AML-193 (cell line): ENCODE results near the gene PRDM15.
A peak's percentile ranks its signal among the peaks of the same experiment; 100 is the strongest.

ENCODE experiments used
- DNase-seq, 2 experiments: peaks; one replicate each; lab custom pipeline; 2025; lab: John Stamatoyannopoulos, UW

The PRDM15 gene

DNA sequence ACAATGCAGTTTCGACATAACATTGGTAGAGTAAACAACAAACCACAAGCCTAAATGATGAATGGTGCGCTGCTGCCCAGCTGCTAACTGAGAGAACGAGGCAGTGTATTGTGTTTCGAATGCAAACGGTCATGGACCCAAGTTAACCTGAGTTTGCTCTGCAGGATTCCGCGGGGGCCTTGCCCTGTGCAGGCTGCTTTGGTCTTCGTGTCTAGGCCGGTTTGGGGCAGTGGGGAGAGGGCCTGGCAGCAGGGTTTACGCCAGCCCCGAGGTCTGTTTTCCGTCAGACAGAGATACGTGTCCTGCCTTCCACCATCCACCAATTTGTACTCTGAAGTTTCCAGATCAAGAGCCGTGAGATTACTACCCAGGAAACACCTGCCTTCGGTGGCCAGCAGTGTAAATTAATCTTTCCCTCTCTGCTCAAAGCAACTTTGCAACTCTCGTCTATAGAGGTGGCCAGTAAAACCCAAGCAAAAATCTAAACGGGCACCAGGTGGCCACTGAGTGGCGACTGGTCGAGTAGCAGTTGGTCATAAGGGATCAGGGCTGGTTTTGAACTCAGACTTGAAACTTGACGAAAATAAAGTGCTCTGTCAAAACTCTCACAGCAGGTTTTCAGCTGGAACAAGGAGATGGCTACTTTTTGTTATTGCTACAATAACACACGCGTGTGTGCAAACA, 6.3 kb upstream of the PRDM15 start:
- no peak for DNase-seq

- no peak for DNase-seq
These were observed 5.4 kb upstream of the PRDM15 start for GRCh38 chr21:41884501-41885030.

DNA sequence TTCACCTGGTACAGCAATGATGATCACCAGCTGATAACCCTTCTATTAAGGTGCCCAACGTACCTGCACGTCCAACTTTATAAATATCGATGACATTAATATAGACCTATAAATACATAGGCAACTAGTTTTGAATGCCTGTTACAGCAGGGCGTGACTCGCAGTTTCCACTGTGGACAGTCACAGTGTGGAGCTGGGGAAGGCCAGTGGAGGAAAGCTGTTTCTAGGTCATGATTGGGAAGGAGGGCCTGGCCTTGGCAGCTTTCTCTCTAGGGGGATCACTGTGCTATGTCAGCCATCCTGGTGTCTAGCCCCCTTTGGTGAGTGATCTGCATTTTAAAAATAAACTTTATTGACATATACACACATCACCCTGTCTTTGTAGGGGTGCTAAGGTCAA, 4.4 kb upstream of the PRDM15 start:
- DNase-seq: no peak

DNA sequence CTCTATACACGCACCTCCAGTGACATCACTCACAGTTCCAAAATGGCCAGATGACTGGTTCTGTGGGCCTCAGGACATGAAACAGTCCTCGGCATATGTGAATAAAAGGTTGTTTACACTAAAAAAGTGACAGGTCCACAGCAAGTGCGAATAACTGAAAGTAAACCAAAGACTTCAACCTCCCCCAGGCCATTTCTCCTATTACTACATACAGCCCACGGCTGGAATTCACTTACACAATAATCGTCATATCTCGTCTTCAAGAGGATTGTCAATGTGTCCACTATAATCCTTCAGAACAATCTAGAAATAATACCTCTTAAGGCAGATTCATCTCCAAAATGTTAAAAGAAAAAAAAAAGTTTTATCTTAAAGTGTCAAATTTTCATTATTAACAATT, 1.9 kb upstream of the PRDM15 start:
- no peak for DNase-seq

DNA sequence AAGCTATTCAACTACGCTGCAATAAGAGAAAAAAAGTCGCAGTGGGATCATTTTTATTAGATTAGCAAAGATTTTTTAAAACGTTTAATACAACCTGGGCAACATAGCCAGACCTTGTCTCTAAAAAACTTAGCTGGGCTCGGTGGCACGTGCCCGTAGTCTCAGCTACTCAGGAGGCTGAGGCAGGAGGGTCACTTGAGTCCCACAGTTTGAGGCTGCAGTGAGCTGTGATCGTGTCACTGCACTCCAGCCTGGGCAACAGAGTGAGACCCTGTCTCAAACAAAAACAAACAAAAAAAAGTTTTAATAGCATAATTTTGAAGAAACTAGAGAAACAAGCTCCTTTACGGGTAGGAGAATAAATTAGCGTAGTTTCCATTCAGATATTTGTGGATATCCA, 1.0 kb upstream of the PRDM15 start:
- no peak for DNase-seq

- DNase-seq: peak; percentile 51 to 54
These were observed 334 bp downstream of the PRDM15 start for GRCh38 chr21:41878831-41879189.

DNA sequence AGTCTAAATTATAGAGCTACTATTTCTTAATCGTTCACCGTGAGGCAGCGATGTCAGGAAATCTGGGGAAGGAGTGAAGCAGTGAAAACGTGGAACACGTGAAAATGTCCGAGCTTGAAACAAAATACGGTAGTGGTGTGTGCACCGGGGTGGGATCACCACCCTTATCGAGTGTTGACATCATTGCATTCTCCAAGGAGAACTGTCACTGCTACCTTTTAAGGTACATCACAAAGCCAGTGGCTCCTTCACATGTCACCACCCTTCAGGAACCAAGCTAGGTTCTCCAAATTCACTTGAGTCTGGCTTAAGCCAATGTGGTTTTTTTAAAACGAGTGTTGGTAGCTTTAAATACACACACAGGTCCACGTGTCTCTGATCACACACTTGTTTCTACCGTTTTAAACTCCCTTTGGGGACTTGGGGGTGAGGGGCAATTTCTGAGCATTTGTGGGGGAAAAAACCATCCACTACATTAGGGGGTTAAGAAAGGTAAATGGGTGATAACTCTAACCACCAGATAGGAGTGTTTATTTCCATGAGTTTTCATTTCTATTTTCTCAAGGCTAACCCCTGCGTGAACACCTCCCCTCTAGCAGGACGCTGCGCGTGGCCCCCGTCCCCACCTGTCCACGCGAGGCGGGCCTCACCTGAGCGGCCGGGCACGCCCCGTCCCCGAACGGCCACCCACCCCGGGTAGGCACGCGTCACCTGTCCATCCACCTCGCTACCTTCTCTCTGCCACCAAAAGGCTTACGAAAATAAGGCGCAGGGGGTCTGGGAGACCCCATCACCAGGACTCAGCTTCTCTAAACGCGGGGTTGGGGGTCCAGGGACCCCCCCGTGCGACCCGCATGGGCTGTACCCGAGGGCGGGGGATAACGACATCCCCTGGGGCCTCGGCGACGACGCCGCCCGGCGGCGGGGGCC, 978 bp downstream of the PRDM15 start:
- peak; percentile 49 to 62 for DNase-seq

- DNase-seq: no peak
These were observed 2.1 kb downstream of the PRDM15 start for GRCh38 chr21:41876928-41877652.

GRCh38 chr21:41876396-41876795, 2.7 kb downstream of the PRDM15 start:
- DNase-seq: no peak

GRCh38 chr21:41875086-41875485, 4.1 kb downstream of the PRDM15 start:
- DNase-seq: no peak

DNA sequence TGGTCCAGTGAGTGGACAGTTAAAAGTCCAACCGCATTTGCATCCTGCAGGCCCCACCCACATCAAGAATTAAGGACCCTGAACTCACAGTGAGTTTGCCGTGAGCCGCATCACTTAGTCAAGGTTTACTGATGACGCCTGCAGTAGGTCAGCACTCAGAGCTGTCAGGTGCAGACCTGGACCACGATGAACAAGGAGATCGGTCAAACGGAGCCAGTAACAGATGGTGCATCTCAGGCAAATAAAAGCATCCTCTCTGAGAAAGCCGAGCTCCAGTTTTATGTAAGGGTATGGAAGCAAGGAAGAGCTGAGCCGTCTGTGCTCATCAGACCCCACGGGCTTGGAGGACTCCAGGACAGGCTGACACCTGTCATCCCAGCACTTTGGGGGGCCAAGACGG, 4.5 kb downstream of the PRDM15 start:
- no peak for DNase-seq

GRCh38 chr21:41873426-41873825, 5.7 kb downstream of the PRDM15 start:
- no peak for DNase-seq

DNA sequence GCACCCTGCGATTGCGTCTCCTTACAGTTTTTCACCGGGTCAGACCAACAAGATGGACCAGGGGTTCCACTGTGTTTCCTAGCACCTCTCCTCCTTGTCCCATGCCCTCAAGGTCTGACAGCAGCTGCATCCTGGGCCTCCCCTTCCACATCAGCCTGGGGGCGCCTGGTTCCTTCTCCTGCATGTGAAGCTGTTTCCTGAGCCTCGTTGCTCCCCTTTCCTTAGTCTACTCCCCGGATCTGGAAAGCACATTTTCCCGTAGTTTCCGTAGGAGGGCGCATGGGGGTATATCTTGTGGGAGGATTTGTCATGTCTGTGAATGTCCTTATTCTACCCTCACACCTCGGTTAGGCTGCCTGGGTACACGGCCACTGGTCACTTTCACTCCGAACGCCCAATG, 6.1 kb downstream of the PRDM15 start:
- DNase-seq: no peak

GRCh38 chr21:41871293-41872030, 7.7 kb downstream of the PRDM15 start:
- DNase-seq: no peak

DNA sequence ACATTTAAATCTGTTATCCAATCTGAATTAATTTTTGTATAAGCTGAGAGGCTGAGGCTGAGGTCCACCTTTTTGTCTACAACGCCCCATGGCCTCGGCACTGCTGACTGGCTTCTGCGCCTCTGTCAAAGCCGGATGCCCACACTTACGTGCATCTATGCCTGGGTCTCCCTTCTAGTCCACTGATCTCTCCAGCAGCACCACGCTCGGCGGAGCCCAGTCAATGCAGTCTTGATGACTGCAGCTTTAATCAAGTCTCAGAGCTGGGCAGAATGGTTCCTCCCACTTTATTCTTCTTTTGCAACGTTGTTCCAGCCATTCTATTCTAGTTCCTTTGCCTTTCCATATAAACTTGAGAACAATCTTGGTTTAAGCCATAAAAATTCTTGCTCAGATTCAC, 9.4 kb downstream of the PRDM15 start:
- DNase-seq: no peak

- DNase-seq: no peak
These were observed 11.0 kb downstream of the PRDM15 start for GRCh38 chr21:41868062-41868710.

DNA sequence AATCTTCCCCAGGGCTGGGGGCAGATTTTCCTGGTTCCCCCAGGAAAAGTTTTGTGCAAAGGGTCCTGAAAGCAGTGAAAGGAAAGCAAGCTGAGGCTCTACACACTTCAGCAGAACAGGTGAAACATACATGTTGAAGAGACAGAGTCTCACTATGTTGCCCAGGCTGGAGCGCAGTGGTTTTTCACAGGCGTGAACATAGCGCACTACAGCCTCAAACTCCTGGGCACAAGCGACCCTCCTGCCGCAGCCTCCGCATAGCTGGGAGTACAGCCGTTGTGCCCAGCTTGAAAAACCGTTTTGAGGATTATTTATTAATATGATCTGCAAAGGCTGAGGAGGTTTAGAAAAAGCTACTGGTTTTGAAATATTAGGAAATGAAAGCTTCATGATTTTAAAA, 11.8 kb downstream of the PRDM15 start:
- DNase-seq: no peak

- no peak for DNase-seq
These were observed 12.8 kb downstream of the PRDM15 start for GRCh38 chr21:41866274-41866809.

DNA sequence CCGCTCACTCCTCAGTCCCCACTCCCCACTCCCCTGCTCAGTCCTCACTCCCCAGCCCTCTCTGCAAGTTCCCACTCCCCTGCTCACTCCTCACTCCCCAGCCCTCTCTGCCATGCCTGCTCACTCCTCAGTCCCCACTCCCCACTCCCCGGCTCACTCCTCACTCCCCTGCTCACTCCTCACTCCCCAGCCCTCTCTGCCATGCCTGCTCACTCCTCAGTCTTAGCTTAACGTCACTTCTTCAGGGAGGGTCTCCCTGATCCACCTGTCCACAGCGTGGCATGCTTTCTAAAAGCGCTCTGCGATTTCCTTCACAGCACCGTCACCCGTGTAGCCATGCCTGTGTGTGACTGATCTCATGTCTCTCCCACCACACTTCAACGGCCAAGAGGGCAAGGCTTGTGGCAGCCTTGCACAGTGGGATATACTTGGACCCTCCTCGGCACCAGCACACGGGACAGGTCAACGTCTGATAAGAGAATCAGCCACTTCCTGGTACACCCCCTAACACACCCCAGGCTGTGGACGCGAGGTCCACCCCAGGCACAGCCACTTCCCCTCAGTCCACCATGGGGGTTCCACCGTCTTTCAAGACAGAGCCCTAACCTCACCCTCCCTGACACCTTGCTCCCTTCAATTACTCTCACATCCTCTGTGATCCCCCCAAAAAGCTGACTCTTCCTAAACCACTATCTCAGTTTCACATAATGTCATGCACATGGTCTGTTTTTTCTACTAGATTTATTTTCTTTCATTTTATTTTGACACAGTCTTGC, 14.0 kb downstream of the PRDM15 start:
- DNase-seq: no peak

- DNase-seq: no peak
These were observed 14.7 kb downstream of the PRDM15 start for GRCh38 chr21:41864311-41865001.
